ENCODE data around the gene COL26A1. TPM values are rescaled to one million over a fixed set of nuclear protein-coding genes. Genes with fewer than 3 reads are reported as not detected.

The COL26A1 gene
- total RNA-seq, 2 experiments from 2014 or later, result not detected

- Mint-ChIP-seq H3K27ac (no peak overlapping the region), H3K4me3 (no peak overlapping the region), H3K36me3 (ENCODE audit: low read depth) (no peaks in the 10 kb centered on the region), H3K4me1 (ENCODE audit: low read depth) (no peaks in the 10 kb centered on the region), H3K9me3 (no peaks in the 10 kb centered on the region), H3K27me3 (no peaks in the 10 kb centered on the region)
- Histone ChIP-seq H3K4me1 (ENCODE audit: insufficient read depth, low read length) (no peaks in the 10 kb centered on the region), H3K4me3 (ENCODE audit: low read length) (no peak overlapping the region), H3K9me3 (ENCODE audit: control insufficient read depth in 1 of 2, insufficient read depth in 1 of 2, low read length in 2 of 2) (peaks cover 5 to 6% of the 10 kb centered on the region in 2 experiments), H3K27ac (ENCODE audit: low read depth in 1 of 2, low read length in 2 of 2) (no peak overlapping the region), H3K36me3 (ENCODE audit: insufficient read depth, low read length) (no peaks in the 10 kb centered on the region), H3K27me3 (ENCODE audit: control insufficient read depth in 1 of 2, insufficient read depth in 2 of 2, low read length in 2 of 2) (no peaks in the 10 kb centered on the region)
- ChIA-PET POLR2A (no interaction called here), CTCF (no interaction called here)
- no peak for ATAC-seq (ENCODE audit: poor library complexity)
- intact Hi-C loops (cut with DNase I, micrococcal nuclease), result no loop called here
- TF ChIP-seq CTCF (IDR thresholded peaks at IDR 0.05), result no peak
- no peak for DNase-seq
These were observed 158.8 kb downstream of the COL26A1 start for GRCh38 chr7:101521430-101521925.

GRCh38 chr7:101522021-101522420, 159.3 kb downstream of the COL26A1 start:
- Mint-ChIP-seq H3K9me3 (no peaks in the 10 kb centered on the region), H3K27me3 (no peaks in the 10 kb centered on the region), H3K27ac (no peak overlapping the region), H3K4me1 (ENCODE audit: low read depth) (no peaks in the 10 kb centered on the region), H3K4me3 (no peak overlapping the region), H3K36me3 (ENCODE audit: low read depth) (no peaks in the 10 kb centered on the region)
- intact Hi-C loops (cut with DNase I, micrococcal nuclease), result no loop called here
- H3K4me1 ChIP-seq (ENCODE audit: insufficient read depth, low read length), result no peaks in the 10 kb centered on the region
- CTCF ChIA-PET, result no interaction called here
- H3K27ac ChIP-seq (ENCODE audit: low read depth in 1 of 2, low read length in 2 of 2), result no peak overlapping the region
- DNase-seq, result no peak
- H3K36me3 ChIP-seq (ENCODE audit: insufficient read depth, low read length), result no peaks in the 10 kb centered on the region
- H3K9me3 ChIP-seq (ENCODE audit: control insufficient read depth in 1 of 2, insufficient read depth in 1 of 2, low read length in 2 of 2), result peaks cover 5 to 6% of the 10 kb centered on the region in 2 experiments
- no peak for ATAC-seq (ENCODE audit: poor library complexity)
- H3K4me3 ChIP-seq (ENCODE audit: low read length), result no peak overlapping the region
- H3K27me3 ChIP-seq (ENCODE audit: control insufficient read depth in 1 of 2, insufficient read depth in 2 of 2, low read length in 2 of 2), result no peaks in the 10 kb centered on the region
- POLR2A ChIA-PET, result no interaction called here
- no peak for TF ChIP-seq CTCF (IDR thresholded peaks at IDR 0.05)

GRCh38 chr7:101527844-101528667, 165.4 kb downstream of the COL26A1 start:
- no peak for TF ChIP-seq CTCF (IDR thresholded peaks at IDR 0.05)
- Histone ChIP-seq H3K27me3 (ENCODE audit: control insufficient read depth in 1 of 2, insufficient read depth in 2 of 2, low read length in 2 of 2) (peaks cover 0 to 7% of the 10 kb centered on the region in 2 experiments), H3K4me1 (ENCODE audit: insufficient read depth, low read length) (no peaks in the 10 kb centered on the region), H3K27ac (ENCODE audit: low read depth in 1 of 2, low read length in 2 of 2) (no peak overlapping the region), H3K9me3 (ENCODE audit: control insufficient read depth in 1 of 2, insufficient read depth in 1 of 2, low read length in 2 of 2) (no peaks in the 10 kb centered on the region), H3K4me3 (ENCODE audit: low read length) (no peak overlapping the region), H3K36me3 (ENCODE audit: insufficient read depth, low read length) (no peaks in the 10 kb centered on the region)
- intact Hi-C loops (cut with DNase I, micrococcal nuclease), result no loop called here
- H3K9me3 Mint-ChIP-seq, result no peaks in the 10 kb centered on the region
- ChIA-PET POLR2A (no interaction called here), CTCF (no interaction called here)
- no peaks in the 10 kb centered on the region for H3K36me3 Mint-ChIP-seq (ENCODE audit: low read depth)
- H3K4me3 Mint-ChIP-seq, result no peak overlapping the region
- DNase-seq (no peak), ATAC-seq (ENCODE audit: poor library complexity) (no peak)
- H3K27me3 Mint-ChIP-seq, result no peaks in the 10 kb centered on the region
- H3K27ac Mint-ChIP-seq, result no peak overlapping the region
- no peaks in the 10 kb centered on the region for H3K4me1 Mint-ChIP-seq (ENCODE audit: low read depth)
